AG04449 (cell line): ENCODE measurements around the gene SCAMP5.

Experiments used
- CTCF ChIA-PET: fragments of 350-600 bp; formaldehyde crosslinking; extraction: SDS; loops from one replicate; lab custom pipeline; 2021; ENCODE audit warnings: antibody characterized with exemption; lab: Yijun Ruan, JAX
- POLR2A ChIA-PET: fragments of 400-600, 350-600 bp; formaldehyde crosslinking; extraction: SDS; loops from one replicate; lab custom pipeline; 2020; ENCODE audit warnings: antibody characterized with exemption, inconsistent platforms; lab: Yijun Ruan, JAX
- DNase-seq: peaks from one replicate; pipeline ENCODE4 v3.0.0-alpha.2; 2010; ENCODE audit warnings: low read depth, low spot score
- H3K4me3 ChIP-seq: 2 replicates; pipeline ENCODE4 v1.5.1; 2011; ENCODE audit warnings: low read depth, mild to moderate bottlenecking, control low read depth, low read length
- TF ChIP-seq, protein P1 (sequence below): IDR thresholded peaks from one replicate; pipeline ENCODE4 v1.5.1; 2011; ENCODE audit warnings: mild to moderate bottlenecking, moderate library complexity, low read length, control low read depth, inconsistent platforms; ENCODE audit not compliant: insufficient read depth; ENCODE audit errors: missing control alignments

SCAMP5 gene

DNA sequence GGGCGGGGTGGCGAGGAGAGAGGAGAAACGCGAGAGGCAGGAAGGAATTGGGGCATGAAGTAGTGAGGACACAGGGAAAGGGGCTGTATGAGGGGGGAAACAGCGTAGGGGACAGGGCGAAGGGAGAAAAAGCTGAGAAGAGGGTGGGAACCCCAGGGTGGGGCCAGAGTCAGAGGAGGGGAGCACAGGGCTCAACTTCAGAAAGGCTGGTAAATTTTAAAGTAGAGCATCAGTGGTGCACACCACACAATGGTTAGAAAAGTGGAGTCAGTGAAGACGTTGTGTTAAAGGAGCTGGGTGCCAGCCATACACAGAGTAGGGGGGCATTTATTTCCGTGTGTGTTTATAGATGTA lies 35.8 kb upstream of the SCAMP5 start:
- no peak for DNase-seq
- no peak overlapping the region for H3K4me3 ChIP-seq
- ChIA-PET POLR2A (no interaction called here), CTCF (interaction anchor here (1.4 to 24.4 kb wide), 3 partner anchors 9 to 244 kb away, joined by 3 to 644 read pairs (median 79); partner anchors contain the start of gene CSK)
- TF ChIP-seq, protein P1, sequence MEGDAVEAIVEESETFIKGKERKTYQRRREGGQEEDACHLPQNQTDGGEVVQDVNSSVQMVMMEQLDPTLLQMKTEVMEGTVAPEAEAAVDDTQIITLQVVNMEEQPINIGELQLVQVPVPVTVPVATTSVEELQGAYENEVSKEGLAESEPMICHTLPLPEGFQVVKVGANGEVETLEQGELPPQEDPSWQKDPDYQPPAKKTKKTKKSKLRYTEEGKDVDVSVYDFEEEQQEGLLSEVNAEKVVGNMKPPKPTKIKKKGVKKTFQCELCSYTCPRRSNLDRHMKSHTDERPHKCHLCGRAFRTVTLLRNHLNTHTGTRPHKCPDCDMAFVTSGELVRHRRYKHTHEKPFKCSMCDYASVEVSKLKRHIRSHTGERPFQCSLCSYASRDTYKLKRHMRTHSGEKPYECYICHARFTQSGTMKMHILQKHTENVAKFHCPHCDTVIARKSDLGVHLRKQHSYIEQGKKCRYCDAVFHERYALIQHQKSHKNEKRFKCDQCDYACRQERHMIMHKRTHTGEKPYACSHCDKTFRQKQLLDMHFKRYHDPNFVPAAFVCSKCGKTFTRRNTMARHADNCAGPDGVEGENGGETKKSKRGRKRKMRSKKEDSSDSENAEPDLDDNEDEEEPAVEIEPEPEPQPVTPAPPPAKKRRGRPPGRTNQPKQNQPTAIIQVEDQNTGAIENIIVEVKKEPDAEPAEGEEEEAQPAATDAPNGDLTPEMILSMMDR = no peak

DNA sequence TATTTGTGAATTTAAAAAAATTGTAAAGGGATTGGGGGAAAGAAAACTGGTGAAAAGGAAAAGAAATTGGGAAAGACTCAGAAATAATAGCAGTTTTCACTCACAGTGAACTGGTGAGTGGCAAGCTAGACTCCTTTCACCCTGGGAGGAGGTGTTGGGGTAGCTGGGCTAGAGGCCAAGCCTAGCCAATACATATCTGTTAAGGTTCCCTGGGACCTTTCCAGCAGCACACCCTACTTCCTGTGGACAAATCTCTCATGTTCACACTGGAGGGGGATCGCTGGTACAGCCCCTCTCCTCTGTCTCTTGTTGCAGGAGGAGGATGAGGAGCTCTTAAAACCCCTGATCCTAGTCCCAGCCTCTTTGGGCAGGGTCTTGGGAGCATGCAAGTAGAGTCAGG lies 35.1 kb upstream of the SCAMP5 start:
- H3K4me3 ChIP-seq = no peak overlapping the region
- no peak for DNase-seq
- POLR2A ChIA-PET = no interaction called here
- CTCF ChIA-PET = interaction anchor here (1.4 to 24.4 kb wide), 3 partner anchors 10 to 243 kb away, joined by 3 to 644 read pairs (median 79); partner anchors contain the start of gene CSK
- TF ChIP-seq, protein P1 = no peak

DNA sequence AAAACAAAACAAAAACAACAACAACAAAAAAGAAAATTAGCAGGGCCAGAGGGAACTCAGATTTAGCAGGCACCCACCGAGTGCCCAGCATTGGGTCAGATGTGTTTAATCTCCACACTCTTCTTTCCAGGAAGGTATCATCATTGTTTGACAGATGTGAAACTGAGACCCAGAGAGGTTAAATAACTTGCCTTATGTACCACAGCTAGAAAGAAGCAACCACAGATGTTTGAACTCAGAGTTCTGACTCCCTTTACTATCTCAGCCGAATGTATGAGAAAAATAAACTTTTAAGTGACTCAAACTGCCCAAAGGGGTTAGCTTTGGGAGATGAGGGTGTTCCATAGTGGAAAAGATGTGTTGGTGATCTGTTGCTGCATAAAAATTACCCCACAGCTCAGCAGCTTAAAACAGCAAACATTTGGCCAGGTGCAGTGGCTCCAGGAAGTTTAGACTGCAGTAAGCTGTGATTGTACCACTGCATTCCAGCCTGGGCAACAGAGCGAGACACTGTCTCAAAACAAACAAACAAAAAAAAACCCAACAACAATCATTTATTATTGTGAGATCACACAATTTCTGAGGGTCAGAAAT lies 34.3 kb upstream of the SCAMP5 start:
- POLR2A ChIA-PET = no interaction called here
- CTCF ChIA-PET = interaction anchor here (0.9 to 24.4 kb wide), 3 partner anchors 11 to 183 kb away, joined by 3 to 644 read pairs (median 79); partner anchors contain the start of gene CSK
- no peak for DNase-seq

DNA sequence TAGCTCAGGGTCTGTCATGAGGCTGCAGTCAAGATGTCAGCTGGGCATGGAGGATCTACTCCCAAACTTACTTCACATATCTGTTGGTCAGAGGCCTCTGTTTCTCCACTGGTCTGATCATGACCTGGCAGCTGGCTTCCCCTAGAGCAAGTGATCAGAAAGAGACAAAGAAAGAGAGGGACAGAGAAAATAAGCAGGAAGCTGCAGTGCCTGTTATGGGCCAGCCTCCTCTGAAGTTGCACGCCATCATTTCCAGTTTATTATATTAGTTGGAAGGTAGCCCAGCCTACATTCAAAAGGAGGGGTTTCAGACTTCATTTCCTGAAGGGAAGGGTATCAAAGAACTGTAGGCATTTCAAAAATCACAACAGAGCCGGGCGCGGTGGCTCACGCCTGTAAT lies 33.7 kb upstream of the SCAMP5 start:
- POLR2A ChIA-PET = no interaction called here
- CTCF ChIA-PET = interaction anchor here (0.9 to 24.4 kb wide), 3 partner anchors 11 to 184 kb away, joined by 3 to 644 read pairs (median 79); partner anchors contain the start of gene CSK
- no peak overlapping the region for H3K4me3 ChIP-seq
- TF ChIP-seq, protein P1 = no peak
- DNase-seq = no peak

More for the DNA sequence above, 34.3 kb upstream of the SCAMP5 start:
- H3K4me3 ChIP-seq = no peak overlapping the region
- TF ChIP-seq, protein P1 = no peak

DNA sequence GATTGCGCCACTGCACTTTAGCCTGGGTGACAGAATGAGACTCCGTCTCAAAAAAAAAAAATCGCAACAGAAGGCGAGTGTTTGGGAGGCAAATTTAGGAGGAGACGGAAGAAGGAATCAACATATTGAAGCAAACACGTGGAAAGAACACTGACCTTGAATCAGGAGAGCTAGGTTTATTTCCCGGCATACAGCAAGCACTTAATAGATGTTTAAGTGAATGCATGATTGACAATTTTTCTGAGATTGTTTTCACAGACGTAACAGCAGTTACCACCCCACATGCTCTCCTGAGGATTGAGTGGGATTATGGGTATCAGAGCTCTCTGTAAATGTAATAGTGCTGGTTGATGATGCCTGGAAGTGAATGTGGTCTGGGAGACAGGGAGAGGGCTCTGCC lies 33.1 kb upstream of the SCAMP5 start:
- H3K4me3 ChIP-seq = no peak overlapping the region
- ChIA-PET CTCF (interaction anchor here (11.8 to 24.4 kb wide), 2 partner anchors 12 to 184 kb away, joined by 79 to 644 read pairs; partner anchors contain the start of gene CSK), POLR2A (no interaction called here)
- no peak for DNase-seq
- TF ChIP-seq, protein P1 = no peak

DNA sequence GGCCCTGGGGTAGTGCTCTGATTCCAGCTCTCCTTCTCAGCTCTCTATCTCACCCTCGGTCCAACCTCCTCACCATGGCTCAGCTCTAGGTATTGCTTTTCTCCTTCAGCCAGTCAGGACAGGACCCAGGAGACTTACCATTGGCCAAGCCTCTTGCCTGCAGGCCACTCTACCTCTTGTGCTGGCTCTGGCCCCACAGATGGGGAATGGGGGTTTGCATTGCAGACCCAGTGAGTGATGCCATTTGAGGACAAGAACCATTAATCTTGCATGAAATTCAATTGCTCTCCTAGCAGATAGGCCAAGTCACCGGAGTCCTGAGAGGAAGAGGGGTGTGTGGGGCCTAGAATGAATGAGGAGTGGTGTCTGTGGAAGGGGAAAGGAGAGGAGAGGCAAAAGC lies 32.7 kb upstream of the SCAMP5 start:
- TF ChIP-seq, protein P1 = no peak
- CTCF ChIA-PET = interaction anchor here (2.4 to 24.4 kb wide), 3 partner anchors 8 to 185 kb away, joined by 7 to 644 read pairs (median 79); partner anchors contain the start of gene CSK
- H3K4me3 ChIP-seq = no peak overlapping the region
- DNase-seq = no peak
- POLR2A ChIA-PET = no interaction called here
